GM10266 (cell line): ENCODE data around the gene SLC25A11.

Source experiments
- DNase-seq: peaks from one replicate; pipeline ENCODE4 v3.0.0; 2012; ENCODE audit errors: extremely low spot score
- TF ChIP-seq, protein P1 (sequence below): IDR thresholded peaks from 2 replicates; pipeline ENCODE4 v1.5.1; 2012; ENCODE audit warnings: mild to moderate bottlenecking, low read depth; ENCODE audit not compliant: control insufficient read depth, insufficient read depth; ENCODE audit errors: missing control alignments

The SLC25A11 gene

DNA sequence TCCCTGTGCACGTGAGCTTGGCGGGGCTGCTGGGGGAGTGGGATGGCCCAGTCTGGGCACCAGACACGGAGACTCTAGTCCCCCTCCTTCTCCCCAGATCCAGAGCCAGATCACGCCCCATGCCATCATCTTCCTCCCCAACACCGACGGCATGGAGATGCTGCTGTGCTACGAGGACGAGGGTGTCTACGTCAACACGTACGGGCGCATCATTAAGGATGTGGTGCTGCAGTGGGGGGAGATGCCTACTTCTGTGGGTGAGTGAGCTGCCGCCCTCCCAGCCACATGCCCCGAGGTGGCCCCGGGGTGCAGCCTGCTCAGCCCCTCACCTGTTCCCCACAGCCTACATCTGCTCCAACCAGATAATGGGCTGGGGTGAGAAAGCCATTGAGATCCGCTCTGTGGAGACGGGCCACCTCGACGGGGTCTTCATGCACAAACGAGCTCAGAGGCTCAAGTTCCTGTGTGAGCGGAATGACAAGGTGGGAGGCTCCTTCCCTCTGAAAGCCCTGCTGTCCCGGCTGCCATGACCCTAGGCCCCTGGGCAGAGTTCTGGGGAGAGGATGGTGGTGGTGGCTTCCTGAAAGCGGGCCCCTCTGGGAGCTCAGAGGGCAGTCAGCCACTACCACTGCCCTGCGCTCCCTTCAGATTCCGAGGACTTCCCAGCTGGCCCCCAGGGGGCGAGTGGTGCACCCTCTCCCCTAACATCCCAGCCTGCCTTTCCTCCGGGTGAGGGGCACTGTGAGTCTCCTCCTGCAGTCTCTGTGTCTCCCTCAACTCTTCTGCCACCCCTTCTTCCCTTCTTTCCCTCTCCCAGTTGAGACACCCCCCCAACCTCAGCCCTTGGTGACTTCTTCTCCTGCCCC is 43.3 kb downstream of the SLC25A11 start:
- TF ChIP-seq, protein P1, sequence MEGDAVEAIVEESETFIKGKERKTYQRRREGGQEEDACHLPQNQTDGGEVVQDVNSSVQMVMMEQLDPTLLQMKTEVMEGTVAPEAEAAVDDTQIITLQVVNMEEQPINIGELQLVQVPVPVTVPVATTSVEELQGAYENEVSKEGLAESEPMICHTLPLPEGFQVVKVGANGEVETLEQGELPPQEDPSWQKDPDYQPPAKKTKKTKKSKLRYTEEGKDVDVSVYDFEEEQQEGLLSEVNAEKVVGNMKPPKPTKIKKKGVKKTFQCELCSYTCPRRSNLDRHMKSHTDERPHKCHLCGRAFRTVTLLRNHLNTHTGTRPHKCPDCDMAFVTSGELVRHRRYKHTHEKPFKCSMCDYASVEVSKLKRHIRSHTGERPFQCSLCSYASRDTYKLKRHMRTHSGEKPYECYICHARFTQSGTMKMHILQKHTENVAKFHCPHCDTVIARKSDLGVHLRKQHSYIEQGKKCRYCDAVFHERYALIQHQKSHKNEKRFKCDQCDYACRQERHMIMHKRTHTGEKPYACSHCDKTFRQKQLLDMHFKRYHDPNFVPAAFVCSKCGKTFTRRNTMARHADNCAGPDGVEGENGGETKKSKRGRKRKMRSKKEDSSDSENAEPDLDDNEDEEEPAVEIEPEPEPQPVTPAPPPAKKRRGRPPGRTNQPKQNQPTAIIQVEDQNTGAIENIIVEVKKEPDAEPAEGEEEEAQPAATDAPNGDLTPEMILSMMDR: no peak
- peak; percentile 8 for DNase-seq

DNA sequence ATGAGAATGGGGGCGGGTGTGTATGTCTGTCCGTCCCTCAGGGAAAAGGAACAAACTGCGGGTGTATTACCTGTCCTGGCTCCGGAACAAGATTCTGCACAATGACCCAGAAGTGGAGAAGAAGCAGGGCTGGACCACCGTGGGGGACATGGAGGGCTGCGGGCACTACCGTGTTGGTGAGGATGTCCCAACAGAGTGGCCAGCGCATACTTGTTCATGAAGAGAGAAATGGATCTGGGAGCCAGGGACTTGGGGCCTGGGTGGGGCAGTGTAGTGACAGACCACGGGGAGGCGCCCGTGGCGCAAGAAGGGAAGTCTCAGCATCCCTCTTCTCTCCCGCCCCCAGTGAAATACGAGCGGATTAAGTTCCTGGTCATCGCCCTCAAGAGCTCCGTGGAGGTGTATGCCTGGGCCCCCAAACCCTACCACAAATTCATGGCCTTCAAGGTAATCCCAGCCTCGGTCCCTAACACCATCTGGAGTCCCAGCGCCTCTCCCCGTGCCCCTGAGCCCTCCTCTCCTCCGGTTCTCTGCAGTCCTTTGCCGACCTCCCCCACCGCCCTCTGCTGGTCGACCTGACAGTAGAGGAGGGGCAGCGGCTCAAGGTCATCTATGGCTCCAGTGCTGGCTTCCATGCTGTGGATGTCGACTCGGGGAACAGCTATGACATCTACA is 44.1 kb downstream of the SLC25A11 start:
- TF ChIP-seq, protein P1: no peak

DNA sequence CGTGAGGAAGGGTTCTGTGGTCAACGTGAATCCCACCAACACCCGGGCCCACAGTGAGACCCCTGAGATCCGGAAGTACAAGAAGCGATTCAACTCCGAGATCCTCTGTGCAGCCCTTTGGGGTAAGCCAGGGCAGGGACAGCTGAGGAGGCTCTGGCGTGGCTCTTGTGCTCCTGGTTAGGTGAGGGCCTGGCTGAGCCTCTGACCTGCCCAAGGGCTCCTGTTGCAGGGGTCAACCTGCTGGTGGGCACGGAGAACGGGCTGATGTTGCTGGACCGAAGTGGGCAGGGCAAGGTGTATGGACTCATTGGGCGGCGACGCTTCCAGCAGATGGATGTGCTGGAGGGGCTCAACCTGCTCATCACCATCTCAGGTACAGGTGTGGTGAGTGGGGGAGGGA is 44.7 kb downstream of the SLC25A11 start:
- DNase-seq: peak; percentile 8
- TF ChIP-seq, protein P1: no peak

More for the DNA sequence above, 44.1 kb downstream of the SLC25A11 start:
- DNase-seq: peak; percentile 12

DNA sequence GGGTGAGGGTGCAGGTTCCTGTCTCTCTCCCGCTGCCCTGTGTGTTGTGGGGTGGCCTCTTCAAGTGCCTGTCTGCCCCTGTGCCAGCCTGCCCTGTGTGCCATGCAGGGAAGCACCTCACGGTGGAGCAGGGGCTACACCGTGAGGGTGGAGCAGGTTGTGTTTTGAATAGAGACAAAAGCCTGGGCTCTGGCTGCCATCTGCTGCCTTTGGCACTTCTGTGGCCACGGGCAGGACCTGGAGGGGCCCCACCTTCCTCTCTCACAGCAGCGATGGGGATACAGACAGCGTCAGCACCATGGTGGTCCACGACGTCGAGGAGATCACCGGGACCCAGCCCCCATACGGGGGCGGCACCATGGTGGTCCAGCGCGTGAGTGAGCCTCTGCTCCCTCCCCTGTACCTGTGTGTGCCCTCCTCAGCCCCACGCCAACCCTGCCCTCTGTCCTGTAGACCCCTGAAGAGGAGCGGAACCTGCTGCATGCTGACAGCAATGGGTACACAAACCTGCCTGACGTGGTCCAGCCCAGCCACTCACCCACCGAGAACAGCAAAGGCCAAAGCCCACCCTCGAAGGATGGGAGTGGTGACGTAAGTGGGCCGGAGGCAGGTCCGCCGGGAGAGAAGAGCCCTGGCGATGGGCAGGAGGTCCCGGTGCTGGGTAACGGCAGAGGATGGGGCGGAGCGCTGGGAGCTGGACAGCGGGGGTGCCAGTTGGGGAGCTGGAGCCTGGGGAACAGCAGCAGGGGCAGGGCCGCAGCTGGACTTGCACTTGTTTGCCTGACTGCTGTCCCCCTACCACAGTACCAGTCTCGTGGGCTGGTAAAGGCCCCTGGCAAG is 45.9 kb downstream of the SLC25A11 start:
- DNase-seq: peak; percentile 8
- TF ChIP-seq, protein P1: no peak

DNA sequence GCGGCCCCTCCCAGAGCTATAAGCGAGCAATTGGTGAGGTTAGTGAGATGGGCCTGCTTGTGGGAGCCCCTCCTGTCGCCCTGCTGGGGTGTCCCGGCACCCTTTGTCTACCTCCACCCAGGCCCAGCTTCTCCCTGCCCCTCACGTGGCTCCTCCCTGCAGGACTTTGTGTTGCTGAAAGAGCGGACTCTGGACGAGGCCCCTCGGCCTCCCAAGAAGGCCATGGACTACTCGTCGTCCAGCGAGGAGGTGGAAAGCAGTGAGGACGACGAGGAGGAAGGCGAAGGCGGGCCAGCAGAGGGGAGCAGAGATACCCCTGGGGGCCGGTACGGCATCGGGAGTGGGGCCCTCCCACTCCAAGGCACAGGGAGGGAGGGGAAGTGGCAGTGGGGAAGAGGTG is 46.6 kb downstream of the SLC25A11 start:
- TF ChIP-seq, protein P1: no peak

DNA sequence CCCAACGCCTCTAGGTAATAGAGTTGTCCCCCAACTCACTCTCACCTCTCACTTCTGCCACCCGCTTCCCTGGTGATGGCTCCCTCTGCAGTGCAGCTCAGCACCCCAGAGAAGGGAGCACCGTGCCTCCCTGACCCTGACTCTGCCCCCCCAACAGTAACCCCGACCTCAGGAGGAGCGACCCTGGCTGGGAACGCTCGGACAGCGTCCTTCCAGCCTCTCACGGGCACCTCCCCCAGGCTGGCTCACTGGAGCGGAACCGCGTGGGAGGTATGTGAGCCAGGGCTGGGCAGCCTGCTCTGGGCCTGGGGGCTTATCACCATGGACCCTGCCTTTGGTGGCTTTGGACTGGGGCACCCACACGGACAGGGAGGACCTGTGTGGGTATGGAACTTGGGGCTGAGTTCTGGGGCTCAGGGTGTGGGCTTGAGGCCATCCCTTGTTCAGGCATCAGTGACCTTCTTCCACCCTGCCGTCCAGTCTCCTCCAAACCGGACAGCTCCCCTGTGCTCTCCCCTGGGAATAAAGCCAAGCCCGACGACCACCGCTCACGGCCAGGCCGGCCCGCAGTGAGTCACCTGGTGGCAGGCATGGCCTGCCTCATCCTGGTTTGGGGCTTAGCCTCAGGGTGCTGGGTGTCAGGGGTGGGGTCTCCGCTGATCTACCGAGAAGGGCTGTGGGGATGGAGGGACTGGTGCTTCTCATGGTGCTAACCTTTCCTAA is 47.2 kb downstream of the SLC25A11 start:
- DNase-seq: no peak
- TF ChIP-seq, protein P1: no peak

More for the DNA sequence above, 46.6 kb downstream of the SLC25A11 start:
- peak; percentile 10 for DNase-seq
